BE2C (cell line): Measurements from ENCODE around the gene RASGRP4. TPM values are rescaled to one million over a fixed set of nuclear protein-coding genes. Genes with fewer than 3 reads are reported as not detected.
"Not testable (repeated sequence)": the region's sequence is repeated elsewhere in the genome, so short reads cannot be mapped to it uniquely, and the experiment has no call there.

Source experiments
- DNase-seq: peaks from one replicate; pipeline ENCODE4 v3.0.0-alpha.2; 2020
- H3K27me3 ChIP-seq: fragments of 250-450 bp; sonication (Bioruptor Pico); 2 replicates; pipeline ENCODE4 v1.5.1; 2020; ENCODE audit warnings: mild to moderate bottlenecking
- H3K36me3 ChIP-seq: fragments of 250-450 bp; sonication (Bioruptor Pico); 2 replicates; pipeline ENCODE4 v1.5.1; 2020; ENCODE audit warnings: mild to moderate bottlenecking
- H3K4me1 ChIP-seq: fragments of 250-450 bp; sonication (Bioruptor Pico); 2 replicates; pipeline ENCODE4 v1.5.1; 2020
- H3K4me3 ChIP-seq: 2 replicates; pipeline ENCODE4 v1.5.1; 2011; ENCODE audit warnings: low read depth, low read length
- H3K9me3 ChIP-seq: fragments of 250-450 bp; sonication (Bioruptor Pico); 2 replicates; pipeline ENCODE4 v1.5.1; 2020
- CTCF ChIP-seq: IDR thresholded peaks from 2 replicates; pipeline ENCODE4 v1.5.1; 2012; ENCODE audit warnings: mild to moderate bottlenecking, low read depth, low read length
- polyA plus RNA-seq: library from polyadenylated mRNA; unstranded; fragments of >200 nt; gene quantifications from one replicate; pipeline ENCODE4 v1.2.1, GENCODE V29; 2012; ENCODE audit warnings: low read depth, missing spikeins; ENCODE audit not compliant: insufficient read length, insufficient read depth

Gene RASGRP4
- not detected for polyA plus RNA-seq

GRCh38 chr19:38425810-38426466, at the start of gene RASGRP4:
Gene RASGRP4 (minus strand): TSS chr19:38426219. CDS start chr19:38426091, 128 bp downstream.
- Histone ChIP-seq H3K4me1 (no peaks in the 10 kb centered on the region), H3K36me3 (no peaks in the 10 kb centered on the region), H3K4me3 (no peak within 1 kb of the TSS), H3K9me3 (no peaks in the 10 kb centered on the region), H3K27me3 (no peaks in the 10 kb centered on the region)
- DNase-seq = no peak
- no peak for TF ChIP-seq CTCF

GRCh38 chr19:38475176-38475575, 49.2 kb upstream of the RASGRP4 start:
- Histone ChIP-seq H3K9me3 (no peaks in the 10 kb centered on the region), H3K27me3 (peaks cover 20% of the 10 kb centered on the region), H3K36me3 (no peaks in the 10 kb centered on the region), H3K4me3 (no peak overlapping the region), H3K4me1 (no peaks in the 10 kb centered on the region)
- no peak for DNase-seq
- TF ChIP-seq CTCF = no peak

GRCh38 chr19:38473201-38473600, 47.2 kb upstream of the RASGRP4 start:
- no peak for DNase-seq
- Histone ChIP-seq H3K4me3 (no peak overlapping the region), H3K27me3 (peaks cover 20% of the 10 kb centered on the region), H3K4me1 (no peaks in the 10 kb centered on the region), H3K36me3 (no peaks in the 10 kb centered on the region), H3K9me3 (no peaks in the 10 kb centered on the region)
- no peak for TF ChIP-seq CTCF

GRCh38 chr19:38472725-38473124, 46.7 kb upstream of the RASGRP4 start:
- H3K27me3 ChIP-seq = peaks cover 20% of the 10 kb centered on the region
- not testable (repeated sequence) for H3K9me3 ChIP-seq, DNase-seq, H3K36me3 ChIP-seq, H3K4me1 ChIP-seq, H3K4me3 ChIP-seq

GRCh38 chr19:38470788-38471480, 44.9 kb upstream of the RASGRP4 start:
- Histone ChIP-seq H3K4me1 (no peaks in the 10 kb centered on the region), H3K4me3 (no peak overlapping the region), H3K36me3 (no peaks in the 10 kb centered on the region), H3K27me3 (peaks cover 20% of the 10 kb centered on the region), H3K9me3 (no peaks in the 10 kb centered on the region)
- DNase-seq = no peak
- no peak for TF ChIP-seq CTCF

- Histone ChIP-seq H3K4me3 (no peak overlapping the region), H3K9me3 (no peaks in the 10 kb centered on the region), H3K36me3 (no peaks in the 10 kb centered on the region), H3K4me1 (no peaks in the 10 kb centered on the region), H3K27me3 (peaks cover 20% of the 10 kb centered on the region)
- TF ChIP-seq CTCF = no peak
- DNase-seq = no peak
Observed at GRCh38 chr19:38469151-38469550, 43.1 kb upstream of the RASGRP4 start.
